GM08714 (cell line): Measurements from ENCODE around the gene LRRIQ1.
"Not testable (repeated sequence)": the region's sequence is repeated elsewhere in the genome, so short reads cannot be mapped to it uniquely, and the experiment has no call there.

ENCODE experiments used
- H3K4me3 ChIP-seq: fragments of 200-500 bp; sonication (Bioruptor generic); 2 replicates; pipeline ENCODE4 v1.5.1; 2014; ENCODE audit warnings: mild to moderate bottlenecking, low read length, inconsistent platforms
- ZNF274 ChIP-seq: IDR thresholded peaks from 2 replicates; pipeline ENCODE4 v1.6.1; 2012; ENCODE audit warnings: mild to moderate bottlenecking, low read depth, low read length

Gene LRRIQ1

GRCh38 chr12:85036234-85036707 lies at the start of gene LRRIQ1, which contains the start of gene TSPAN19:
Gene LRRIQ1 (plus strand): TSS chr12:85036351. CDS start chr12:85038177, 1,826 bp downstream.
Gene TSPAN19 (minus strand): TSS chr12:85036277. CDS start chr12:85029946, 6,331 bp downstream.
- H3K4me3 ChIP-seq, result peak within 1 kb of the TSS; percentile 89
- no peak for TF ChIP-seq ZNF274

- no peak for TF ChIP-seq ZNF274
- no peak overlapping the region for H3K4me3 ChIP-seq
Measured at GRCh38 chr12:84986586-84986985, 49.6 kb upstream of the LRRIQ1 start.

- TF ChIP-seq ZNF274, result no peak
- H3K4me3 ChIP-seq, result no peak overlapping the region
Measured at GRCh38 chr12:84994426-84994825, 41.7 kb upstream of the LRRIQ1 start.

- TF ChIP-seq ZNF274, result no peak
- H3K4me3 ChIP-seq, result no peak overlapping the region
Measured at GRCh38 chr12:84995641-84996040, 40.5 kb upstream of the LRRIQ1 start.

DNA sequence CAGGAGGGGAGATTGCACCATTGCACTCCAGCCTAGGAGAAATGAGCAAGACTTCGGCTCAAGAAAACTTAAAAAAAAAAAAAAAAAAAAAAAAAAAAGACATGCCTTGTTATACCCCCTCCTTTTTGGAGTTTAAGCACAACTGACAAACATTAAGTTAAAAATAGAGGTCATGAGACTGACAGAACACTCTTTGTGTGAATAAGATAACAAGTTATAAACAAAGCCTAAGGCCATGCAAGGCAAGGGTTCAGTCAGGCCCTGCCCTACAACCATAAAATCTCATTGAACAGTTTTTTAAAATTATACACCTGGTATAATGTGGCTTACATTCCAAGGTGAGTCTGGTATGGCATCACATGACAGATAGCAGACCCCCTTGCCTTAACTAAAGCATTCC lies 39.4 kb upstream of the LRRIQ1 start:
- H3K4me3 ChIP-seq, result no peak overlapping the region
- TF ChIP-seq ZNF274, result no peak

GRCh38 chr12:84998341-84998740 lies 37.8 kb upstream of the LRRIQ1 start:
- no peak for TF ChIP-seq ZNF274
- H3K4me3 ChIP-seq, result no peak overlapping the region

GRCh38 chr12:85000729-85001128 lies 35.4 kb upstream of the LRRIQ1 start:
- no peak overlapping the region for H3K4me3 ChIP-seq
- TF ChIP-seq ZNF274, result no peak

DNA sequence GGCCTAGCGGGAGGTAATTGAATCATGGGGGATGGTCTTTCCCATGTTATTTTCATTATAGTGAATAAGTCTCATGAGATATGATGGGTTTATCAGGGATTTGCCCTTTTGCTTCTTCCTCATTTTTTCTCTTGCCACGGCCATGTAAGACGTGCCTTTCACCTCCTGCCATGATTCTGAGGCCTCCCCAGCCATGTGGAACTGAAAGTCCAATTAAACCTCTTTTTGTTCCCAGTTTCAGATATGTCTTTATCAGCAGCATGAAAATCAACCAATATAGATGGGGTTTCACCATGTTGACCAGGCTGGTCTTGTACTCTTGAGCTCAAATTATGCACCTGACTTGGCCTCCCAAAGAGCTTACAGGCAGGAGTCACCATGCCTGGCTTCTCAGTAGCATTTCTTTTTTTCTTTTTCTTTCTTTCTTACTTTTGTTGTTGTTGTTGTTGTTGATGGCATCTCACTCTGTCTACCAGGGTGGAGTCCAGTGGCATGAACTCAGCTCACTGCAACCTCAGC lies 33.3 kb upstream of the LRRIQ1 start:
- TF ChIP-seq ZNF274, result no peak
- no peak overlapping the region for H3K4me3 ChIP-seq

DNA sequence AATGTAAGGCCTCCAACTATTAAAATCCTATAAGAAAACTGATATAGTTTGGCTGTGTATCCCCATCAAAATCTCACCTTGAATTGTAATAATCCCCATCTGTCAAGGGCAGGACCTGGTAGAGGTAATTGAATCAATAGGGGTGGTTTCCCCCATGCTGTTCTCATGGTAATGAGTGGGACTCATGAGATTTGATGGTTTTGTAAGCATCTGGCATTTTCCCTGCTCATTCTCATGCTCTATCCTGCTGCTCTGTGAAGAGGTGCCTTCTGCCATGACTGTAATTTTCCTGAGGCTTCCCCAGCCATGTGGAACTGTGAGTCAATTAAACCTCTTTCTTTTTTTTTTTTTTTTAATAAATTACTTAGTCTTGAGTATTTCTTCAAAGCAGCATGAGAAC lies 31.9 kb upstream of the LRRIQ1 start:
- H3K4me3 ChIP-seq, result no peak overlapping the region
- TF ChIP-seq ZNF274, result no peak

DNA sequence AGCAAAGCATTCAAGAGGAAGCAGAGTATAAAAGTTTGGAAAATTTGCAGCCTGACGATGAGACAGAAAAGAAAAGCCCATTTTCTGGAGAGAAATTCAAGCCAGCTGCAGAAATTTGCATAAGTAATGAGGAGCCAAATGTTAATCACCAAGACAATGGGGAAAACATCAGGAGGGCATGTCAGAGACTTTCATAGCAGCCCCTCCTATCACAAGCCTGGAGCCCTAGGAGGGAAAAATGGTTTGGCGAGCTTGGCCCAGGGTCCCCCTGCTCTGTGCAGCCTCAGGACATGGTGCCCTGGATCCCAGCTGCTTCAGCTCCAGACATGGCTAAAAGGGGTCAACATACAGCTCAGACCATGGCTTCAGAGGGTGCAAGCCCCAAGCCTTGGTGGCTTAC lies 31.1 kb upstream of the LRRIQ1 start:
- not testable (repeated sequence) for H3K4me3 ChIP-seq

DNA sequence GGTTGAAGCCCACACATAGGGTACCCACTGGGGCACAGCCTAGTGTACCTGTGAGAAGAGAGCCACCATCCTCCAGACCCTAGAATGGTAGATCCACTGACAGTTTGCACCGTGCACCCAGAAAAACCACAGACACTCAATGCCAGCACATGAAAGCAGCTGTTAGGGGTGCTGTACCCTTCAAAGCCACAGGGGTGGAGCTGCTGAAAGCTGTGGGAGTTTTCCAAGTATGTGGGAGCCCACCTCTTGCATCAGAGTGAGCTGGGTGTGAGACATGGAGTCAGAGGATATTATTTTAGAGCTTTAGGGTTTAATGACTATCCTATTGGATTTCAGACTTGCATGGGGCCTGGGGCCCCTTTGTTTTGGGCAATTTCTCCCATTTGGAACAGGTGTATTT lies 30.5 kb upstream of the LRRIQ1 start:
- H3K4me3 ChIP-seq, result no peak overlapping the region
- no peak for TF ChIP-seq ZNF274

DNA sequence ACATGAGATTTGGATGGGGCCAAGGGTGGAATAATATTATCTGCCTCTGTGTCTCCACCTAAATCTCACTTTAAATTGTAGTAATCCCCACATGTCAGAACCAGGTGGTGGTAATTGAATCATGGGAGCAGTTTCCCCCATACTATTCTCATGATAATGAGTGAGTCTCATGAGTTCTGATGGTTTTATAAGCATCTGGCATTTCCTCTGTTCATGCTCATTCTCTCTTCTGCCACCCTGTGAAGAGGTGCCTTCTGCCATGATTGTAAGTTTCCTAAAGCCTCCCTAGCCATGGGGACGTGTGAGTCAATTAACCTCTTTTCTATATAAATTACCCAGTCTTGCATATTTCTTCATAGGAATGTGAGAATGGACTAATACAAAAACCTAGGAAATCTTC lies 29.9 kb upstream of the LRRIQ1 start:
- TF ChIP-seq ZNF274, result no peak
- no peak overlapping the region for H3K4me3 ChIP-seq

DNA sequence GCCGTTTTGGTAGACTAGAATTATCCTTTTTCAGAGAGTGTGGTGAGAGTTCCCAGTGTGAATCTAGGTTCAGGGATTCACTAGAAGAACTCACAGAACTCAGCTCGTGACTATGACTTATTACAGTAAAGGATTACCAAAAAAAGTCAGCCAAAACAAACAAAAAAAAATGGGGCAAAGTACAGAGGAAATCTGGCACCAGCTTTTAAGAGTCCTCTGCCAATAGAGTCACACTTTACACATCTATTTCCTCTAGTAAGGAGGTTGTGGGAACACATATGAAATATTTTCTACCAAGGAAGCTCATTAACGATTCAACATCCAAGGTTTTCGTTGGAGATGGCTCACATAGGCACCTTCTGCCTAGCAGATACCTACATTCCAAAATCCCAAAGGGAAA lies 28.3 kb upstream of the LRRIQ1 start:
- no peak overlapping the region for H3K4me3 ChIP-seq
- no peak for TF ChIP-seq ZNF274

- TF ChIP-seq ZNF274, result no peak
- H3K4me3 ChIP-seq, result no peak overlapping the region
Measured at GRCh38 chr12:85016413-85016812, 19.7 kb upstream of the LRRIQ1 start.

DNA sequence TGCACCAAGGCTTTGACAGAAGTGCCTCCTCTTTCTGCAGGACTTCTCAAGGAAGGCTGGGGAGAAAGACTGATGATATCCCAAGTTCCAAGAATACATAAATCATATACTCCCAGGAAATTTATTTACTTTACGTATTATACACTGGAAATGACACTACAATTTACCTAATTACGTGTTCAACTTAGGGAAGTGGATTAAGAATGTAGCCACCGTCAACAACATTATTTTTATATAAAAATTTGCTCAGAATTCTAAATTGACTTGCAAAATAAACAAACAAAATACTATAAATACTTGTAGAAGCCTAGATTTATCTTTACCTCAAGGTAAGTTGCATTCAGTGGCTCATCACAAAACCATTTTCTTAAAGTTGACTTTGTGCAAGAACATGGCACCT lies 19.0 kb upstream of the LRRIQ1 start:
- TF ChIP-seq ZNF274, result no peak
- no peak overlapping the region for H3K4me3 ChIP-seq

GRCh38 chr12:85017618-85018017 lies 18.5 kb upstream of the LRRIQ1 start:
- no peak overlapping the region for H3K4me3 ChIP-seq
- TF ChIP-seq ZNF274, result no peak
